ENCODE data around the gene C4orf51. TPM values are rescaled to one million over a fixed set of nuclear protein-coding genes. Genes with fewer than 3 reads are reported as not detected.

The C4orf51 gene
- total and polyA plus RNA-seq, 2 donors from 2014 or later: not detected

DNA sequence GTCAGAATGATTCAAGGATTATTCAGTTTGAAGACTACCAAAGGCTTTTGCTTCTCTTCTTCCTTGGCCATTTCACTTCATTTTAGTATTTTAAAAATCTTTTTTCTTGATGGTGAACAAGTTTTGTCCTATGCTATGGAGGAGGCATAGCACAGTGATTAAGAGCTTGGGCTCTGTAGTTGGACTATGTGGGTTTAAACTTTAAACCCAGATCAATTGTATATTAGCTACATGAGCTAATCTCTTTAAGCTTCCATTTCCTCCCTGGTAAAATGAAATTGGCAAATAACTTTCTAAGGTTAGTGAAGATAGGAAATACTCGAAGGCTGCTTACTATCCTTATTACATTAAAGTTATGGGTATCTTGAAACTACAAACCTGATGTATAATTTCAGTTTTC lies 23.8 kb upstream of the C4orf51 start:
- intact Hi-C loops (cut with DNase I): no loop called here
- DNase-seq: no peak
- Histone ChIP-seq H3K4me1 (ENCODE audit: control insufficient read depth in 2 of 3, insufficient read depth in 2 of 3, low read depth in 1 of 3, low read length in 3 of 3) (no peaks in the 10 kb centered on the region), H3K27ac (ENCODE audit: low read depth in 2 of 2, low read length in 2 of 2) (no peak overlapping the region), H3K9ac (ENCODE audit: low read length in 3 of 3) (no peak overlapping the region), H3K27me3 (ENCODE audit: control insufficient read depth, insufficient read depth, low read length) (no peaks in the 10 kb centered on the region), H3K36me3 (ENCODE audit: control insufficient read depth in 2 of 3, insufficient read depth in 3 of 3, low read length in 3 of 3) (peaks cover 0 to 16% (median 2%) of the 10 kb centered on the region in 3 donors), H3K9me3 (ENCODE audit: control insufficient read depth in 2 of 3, insufficient read depth in 1 of 3, low read length in 3 of 3) (no peaks in the 10 kb centered on the region), H3K4me3 (ENCODE audit: low read length in 3 of 3) (no peak overlapping the region)
- TF ChIP-seq, protein P1, sequence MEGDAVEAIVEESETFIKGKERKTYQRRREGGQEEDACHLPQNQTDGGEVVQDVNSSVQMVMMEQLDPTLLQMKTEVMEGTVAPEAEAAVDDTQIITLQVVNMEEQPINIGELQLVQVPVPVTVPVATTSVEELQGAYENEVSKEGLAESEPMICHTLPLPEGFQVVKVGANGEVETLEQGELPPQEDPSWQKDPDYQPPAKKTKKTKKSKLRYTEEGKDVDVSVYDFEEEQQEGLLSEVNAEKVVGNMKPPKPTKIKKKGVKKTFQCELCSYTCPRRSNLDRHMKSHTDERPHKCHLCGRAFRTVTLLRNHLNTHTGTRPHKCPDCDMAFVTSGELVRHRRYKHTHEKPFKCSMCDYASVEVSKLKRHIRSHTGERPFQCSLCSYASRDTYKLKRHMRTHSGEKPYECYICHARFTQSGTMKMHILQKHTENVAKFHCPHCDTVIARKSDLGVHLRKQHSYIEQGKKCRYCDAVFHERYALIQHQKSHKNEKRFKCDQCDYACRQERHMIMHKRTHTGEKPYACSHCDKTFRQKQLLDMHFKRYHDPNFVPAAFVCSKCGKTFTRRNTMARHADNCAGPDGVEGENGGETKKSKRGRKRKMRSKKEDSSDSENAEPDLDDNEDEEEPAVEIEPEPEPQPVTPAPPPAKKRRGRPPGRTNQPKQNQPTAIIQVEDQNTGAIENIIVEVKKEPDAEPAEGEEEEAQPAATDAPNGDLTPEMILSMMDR (IDR thresholded peaks at IDR 0.05; ENCODE audit: borderline replicate concordance, extremely low read depth, insufficient read depth): no peak
- FAIRE-seq: no peak

GRCh38 chr4:145660064-145660463 lies 19.9 kb upstream of the C4orf51 start:
- H3K36me3 ChIP-seq (ENCODE audit: control insufficient read depth in 2 of 3, insufficient read depth in 3 of 3, low read length in 3 of 3): peaks cover 0 to 6% (median 2%) of the 10 kb centered on the region in 3 donors
- no peak for FAIRE-seq
- TF ChIP-seq, protein P1 (IDR thresholded peaks at IDR 0.05; ENCODE audit: borderline replicate concordance, extremely low read depth, insufficient read depth): no peak
- H3K4me3 ChIP-seq (ENCODE audit: low read length in 3 of 3): no peak overlapping the region
- H3K27me3 ChIP-seq (ENCODE audit: control insufficient read depth, insufficient read depth, low read length): no peaks in the 10 kb centered on the region
- no peak for DNase-seq
- H3K9ac ChIP-seq (ENCODE audit: low read length in 3 of 3): no peak overlapping the region
- H3K27ac ChIP-seq (ENCODE audit: low read depth in 2 of 2, low read length in 2 of 2): no peak overlapping the region
- no peaks in the 10 kb centered on the region for H3K9me3 ChIP-seq (ENCODE audit: control insufficient read depth in 2 of 3, insufficient read depth in 1 of 3, low read length in 3 of 3)
- H3K4me1 ChIP-seq (ENCODE audit: control insufficient read depth in 2 of 3, insufficient read depth in 2 of 3, low read depth in 1 of 3, low read length in 3 of 3): no peaks in the 10 kb centered on the region
- intact Hi-C loops (cut with DNase I): no loop called here

GRCh38 chr4:145663194-145663593 lies 16.8 kb upstream of the C4orf51 start:
- Histone ChIP-seq H3K4me3 (ENCODE audit: low read length in 3 of 3) (no peak overlapping the region), H3K27ac (ENCODE audit: low read depth in 2 of 2, low read length in 2 of 2) (peak overlapping the region in 1 of 2 donors; percentile 3), H3K4me1 (ENCODE audit: control insufficient read depth in 2 of 3, insufficient read depth in 2 of 3, low read depth in 1 of 3, low read length in 3 of 3) (no peaks in the 10 kb centered on the region), H3K36me3 (ENCODE audit: control insufficient read depth in 2 of 3, insufficient read depth in 3 of 3, low read length in 3 of 3) (peaks cover 0 to 2% (median 0%) of the 10 kb centered on the region in 3 donors), H3K9ac (ENCODE audit: low read length in 3 of 3) (no peak overlapping the region), H3K27me3 (ENCODE audit: control insufficient read depth, insufficient read depth, low read length) (no peaks in the 10 kb centered on the region), H3K9me3 (ENCODE audit: control insufficient read depth in 2 of 3, insufficient read depth in 1 of 3, low read length in 3 of 3) (no peaks in the 10 kb centered on the region)
- intact Hi-C loops (cut with DNase I): no loop called here
- DNase-seq (no peak), FAIRE-seq (no peak)
- TF ChIP-seq, protein P1 (IDR thresholded peaks at IDR 0.05; ENCODE audit: borderline replicate concordance, extremely low read depth, insufficient read depth): no peak

- FAIRE-seq (no peak), DNase-seq (no peak)
- no peaks in the 10 kb centered on the region for H3K9me3 ChIP-seq (ENCODE audit: control insufficient read depth in 2 of 3, insufficient read depth in 1 of 3, low read length in 3 of 3)
- no peaks in the 10 kb centered on the region for H3K36me3 ChIP-seq (ENCODE audit: control insufficient read depth in 2 of 3, insufficient read depth in 3 of 3, low read length in 3 of 3)
- no peaks in the 10 kb centered on the region for H3K4me1 ChIP-seq (ENCODE audit: control insufficient read depth in 2 of 3, insufficient read depth in 2 of 3, low read depth in 1 of 3, low read length in 3 of 3)
- no peaks in the 10 kb centered on the region for H3K27me3 ChIP-seq (ENCODE audit: control insufficient read depth, insufficient read depth, low read length)
- no peak overlapping the region for H3K4me3 ChIP-seq (ENCODE audit: low read length in 3 of 3)
- no peak overlapping the region for H3K9ac ChIP-seq (ENCODE audit: low read length in 3 of 3)
- no peak overlapping the region for H3K27ac ChIP-seq (ENCODE audit: low read depth in 2 of 2, low read length in 2 of 2)
- intact Hi-C loops (cut with DNase I): no loop called here
- TF ChIP-seq, protein P1 (IDR thresholded peaks at IDR 0.05; ENCODE audit: borderline replicate concordance, extremely low read depth, insufficient read depth): no peak
Measured at GRCh38 chr4:145665773-145666172, 14.2 kb upstream of the C4orf51 start.
